GM21381 (cell line): ENCODE measurements around the gene SMIM41.

Experiments
- ATAC-seq: cut with Tn5 transposase; IDR thresholded peaks from one replicate; pipeline ENCODE4 v1.9.1; 2021; ENCODE audit warnings: mild to moderate bottlenecking, moderate library complexity; ENCODE audit not compliant: unreplicated experiment

SMIM41 gene

GRCh38 chr12:52079576-52080402 lies at the start of gene SMIM41:
Gene SMIM41 (plus strand): TSS chr12:52079704. CDS start chr12:52079780, 76 bp downstream.
- no peak for ATAC-seq

- no peak for ATAC-seq
These were observed 47.1 kb upstream of the SMIM41 start for GRCh38 chr12:52032446-52032803.

- peak; percentile 90 for ATAC-seq
These were observed 46.6 kb upstream of the SMIM41 start for GRCh38 chr12:52032804-52033445.

- ATAC-seq: no peak
These were observed 45.9 kb upstream of the SMIM41 start for GRCh38 chr12:52033446-52034140.

GRCh38 chr12:52035190-52035589 lies 44.3 kb upstream of the SMIM41 start:
- ATAC-seq: no peak

GRCh38 chr12:52035926-52036325 lies 43.6 kb upstream of the SMIM41 start:
- ATAC-seq: no peak

- peak; percentile 48 for ATAC-seq
These were observed 42.8 kb upstream of the SMIM41 start for GRCh38 chr12:52036587-52037171.

GRCh38 chr12:52037248-52037861 lies 42.1 kb upstream of the SMIM41 start:
- ATAC-seq: no peak

- ATAC-seq: no peak
These were observed 41.1 kb upstream of the SMIM41 start for GRCh38 chr12:52038447-52038846.

GRCh38 chr12:52041035-52041434 lies 38.5 kb upstream of the SMIM41 start:
- no peak for ATAC-seq

GRCh38 chr12:52041695-52042123 lies 37.8 kb upstream of the SMIM41 start:
- ATAC-seq: no peak

- ATAC-seq: no peak
These were observed 36.7 kb upstream of the SMIM41 start for GRCh38 chr12:52042706-52043385.

GRCh38 chr12:52043386-52044212 lies 35.9 kb upstream of the SMIM41 start:
- ATAC-seq: no peak

- ATAC-seq: no peak
These were observed 35.1 kb upstream of the SMIM41 start for GRCh38 chr12:52044292-52044983.

GRCh38 chr12:52045794-52046199 lies 33.7 kb upstream of the SMIM41 start:
- no peak for ATAC-seq

- ATAC-seq: no peak
These were observed 32.6 kb upstream of the SMIM41 start for GRCh38 chr12:52046859-52047258.

- no peak for ATAC-seq
These were observed 30.2 kb upstream of the SMIM41 start for GRCh38 chr12:52049286-52049685.

- ATAC-seq: no peak
These were observed 29.8 kb upstream of the SMIM41 start for GRCh38 chr12:52049688-52050087.
